CD14-positive monocyte (primary cell): ENCODE data around the gene ITPKB. TPM values are rescaled to one million over a fixed set of nuclear protein-coding genes. Genes with fewer than 3 reads are reported as not detected.
A peak's percentile ranks its signal among the peaks of the same experiment; 100 is the strongest.

ENCODE experiments used
- DNase-seq, 3 donors: peaks; one replicate each; pipeline ENCODE4 v3.0.0-alpha.2; 2011 to 2022
- H2AFZ ChIP-seq: 2 replicates; pipeline ENCODE4 v1.6.0; 2012; ENCODE audit warnings: mild to moderate bottlenecking, low read depth, low read length, inconsistent platforms; ENCODE audit not compliant: insufficient read depth, poor library complexity, severe bottlenecking
- H3K27ac ChIP-seq, 2 donors: 1 replicate in 1 of 2; 2 replicates in 1 of 2; pipeline ENCODE4 v1.5.1; 2012 to 2013; ENCODE audit warnings: low read length in 2 of 2, control low read depth in 1 of 2, inconsistent platforms in 1 of 2, low read depth in 1 of 2, mild to moderate bottlenecking in 1 of 2
- H3K27me3 ChIP-seq, 2 donors: one replicate each; pipeline versions ENCODE4 v1.6.0 to v1.6.1; 2011 to 2013; ENCODE audit warnings: low read length in 2 of 2; ENCODE audit not compliant: control insufficient read depth in 2 of 2, insufficient read depth in 2 of 2
- H3K36me3 ChIP-seq, 2 donors: replicated peaks in 1 of 2; 1 replicate in 1 of 2; 2 replicates in 1 of 2; pipeline versions ENCODE4 v1.5.1 to v1.6.1; 2012 to 2013; ENCODE audit warnings: low read length in 2 of 2, control low read depth in 1 of 2, inconsistent platforms in 1 of 2, mild to moderate bottlenecking in 1 of 2; ENCODE audit not compliant: insufficient read depth in 2 of 2, control insufficient read depth in 1 of 2
- H3K4me1 ChIP-seq, 2 donors: 1 replicate in 1 of 2; 2 replicates in 1 of 2; pipeline versions ENCODE4 v1.5.1 to v1.6.1; 2012 to 2013; ENCODE audit warnings: low read length in 2 of 2, control low read depth in 1 of 2, inconsistent platforms in 1 of 2, mild to moderate bottlenecking in 1 of 2, moderate library complexity in 1 of 2; ENCODE audit not compliant: insufficient read depth in 2 of 2, control insufficient read depth in 1 of 2
- H3K4me2 ChIP-seq: replicated peaks from 2 replicates; pipeline ENCODE3; 2012; ENCODE audit warnings: low read length, moderate library complexity, mild to moderate bottlenecking; ENCODE audit not compliant: poor library complexity, severe bottlenecking; ENCODE audit errors: extremely low read depth
- H3K4me3 ChIP-seq, 3 experiments: fragments of 200-600 bp in 1 of 3; sonication (generic) in 1 of 3; replicated peaks in 1 of 3; 1 replicate in 2 of 3; 2 replicates in 1 of 3; pipeline ENCODE4 v1.5.1; 2011 to 2013; ENCODE audit warnings: low read length in 3 of 3, mild to moderate bottlenecking in 3 of 3, control low read depth in 2 of 3, low read depth in 2 of 3, inconsistent platforms in 1 of 3, moderate library complexity in 1 of 3
- H3K79me2 ChIP-seq: 2 replicates; pipeline ENCODE4 v1.6.0; 2012; ENCODE audit warnings: mild to moderate bottlenecking, control low read depth, inconsistent platforms, low read length, moderate library complexity; ENCODE audit not compliant: insufficient read depth
- H3K9ac ChIP-seq: 2 replicates; pipeline ENCODE4 v1.6.0; 2017; ENCODE audit warnings: low read length, mild to moderate bottlenecking; ENCODE audit not compliant: insufficient read depth, poor library complexity, severe bottlenecking
- H3K9me3 ChIP-seq, 2 donors: replicated peaks in 1 of 2; 1 replicate in 1 of 2; 2 replicates in 1 of 2; pipeline versions ENCODE4 v1.5.1 to v1.6.1; 2012 to 2013; ENCODE audit warnings: low read length in 2 of 2, control low read depth in 1 of 2; ENCODE audit not compliant: control insufficient read depth in 1 of 2, insufficient read depth in 1 of 2
- H4K20me1 ChIP-seq: 2 replicates; pipeline ENCODE4 v1.6.0; 2012; ENCODE audit warnings: mild to moderate bottlenecking, low read length, control low read depth, moderate library complexity; ENCODE audit not compliant: insufficient read depth
- H3K27ac Mint-ChIP-seq, 7 donors: one replicate each; pipeline ENCODE4 v1.8.0; 2020; ENCODE audit warnings: mild to moderate bottlenecking in 7 of 7, mixed read lengths in 7 of 7, moderate library complexity in 6 of 7, inconsistent platforms in 2 of 7
- H3K27me3 Mint-ChIP-seq, 3 donors: one replicate each; pipeline ENCODE4 v1.8.0; 2021 to 2022; ENCODE audit warnings: low read depth in 3 of 3, mild to moderate bottlenecking in 3 of 3, mixed read lengths in 3 of 3, moderate library complexity in 3 of 3, inconsistent platforms in 1 of 3
- H3K36me3 Mint-ChIP-seq, 2 donors: one replicate each; pipeline ENCODE4 v1.8.0; 2020; ENCODE audit warnings: mixed read lengths in 2 of 2, inconsistent platforms in 1 of 2, mild to moderate bottlenecking in 1 of 2
- H3K4me1 Mint-ChIP-seq: one replicate; pipeline ENCODE4 v1.8.0; 2020; ENCODE audit warnings: mild to moderate bottlenecking, mixed read lengths
- H3K4me3 Mint-ChIP-seq, 2 donors: one replicate each; pipeline ENCODE4 v1.8.0; 2020; ENCODE audit warnings: mild to moderate bottlenecking in 2 of 2, mixed read lengths in 2 of 2, moderate library complexity in 1 of 2
- H3K9me3 Mint-ChIP-seq, 7 donors: one replicate each; pipeline ENCODE4 v1.8.0; 2020 to 2022; ENCODE audit warnings: mixed read lengths in 7 of 7, mild to moderate bottlenecking in 6 of 7, moderate library complexity in 6 of 7, inconsistent platforms in 2 of 7
- WGBS: methylation state at CpG from one replicate; pipeline ENCODE4 v1.1.5; 2013; ENCODE audit warnings: missing lambda C conversion rate; ENCODE audit not compliant: insufficient coverage; 5-methylcytosine and 5-hydroxymethylcytosine counted together
- intact Hi-C, 2 donors: fragments of 100-400 bp; cut with micrococcal nuclease; formaldehyde crosslinking; loops; one replicate each; pipeline versions ENCODE4 v1.15.0 to v1.15.1; 2023
- polyA plus RNA-seq, 3 donors: library from polyadenylated mRNA; depleted of rRNA in 1 of 3; unstranded in 2 of 3; stranded (reverse) in 1 of 3; fragments of 300-500 nt in 2 of 3; fragments of >200 nt in 1 of 3; fragmentation: Illumina TruSeq in 2 of 3; gene quantifications; 1 replicate in 2 of 3; 2 replicates in 1 of 3; pipeline ENCODE4 v1.2.3, GENCODE V29; 2012 to 2021
- TF ChIP-seq, protein P1 (sequence below): fragments of 200-600 bp; IDR thresholded peaks from one replicate; pipeline ENCODE4 v1.8.0; 2022; ENCODE audit warnings: antibody characterized with exemption, mild to moderate bottlenecking

The ITPKB gene
- polyA plus RNA-seq, 3 donors, result 7.3 to 14.4 (median 10.2) TPM

DNA sequence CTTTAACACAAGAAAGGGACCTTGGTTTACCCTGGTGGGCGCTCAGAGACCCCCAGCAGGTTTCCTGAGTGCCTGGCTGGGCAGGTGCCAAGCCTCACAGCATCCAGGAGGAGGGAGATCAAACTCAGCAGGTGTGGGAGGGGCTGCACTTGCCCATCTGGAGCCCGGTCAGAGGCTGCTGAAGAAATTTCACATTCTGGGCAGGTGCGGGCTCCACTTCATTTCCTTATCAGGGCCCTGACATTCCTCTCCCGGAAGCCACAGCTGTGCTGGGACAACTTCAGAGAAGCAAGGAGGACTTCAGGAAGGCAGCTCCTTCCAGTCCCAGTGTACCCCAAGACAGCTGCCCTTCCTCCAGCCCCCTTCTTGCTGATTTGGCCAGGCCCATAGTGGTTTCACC lies 82.9 kb downstream of the ITPKB start:
- DNase-seq, result no peak
- Histone ChIP-seq H4K20me1 (no peaks in the 10 kb centered on the region), H3K4me1 (peaks cover 46 to 66% of the 10 kb centered on the region in 2 donors), H3K9me3 (no peaks in the 10 kb centered on the region), H3K27ac (peak overlapping the region; percentile 83 to 94), H3K4me3 (no peak overlapping the region), H3K9ac (peak overlapping the region; percentile 66), H3K79me2 (peaks cover 58% of the 10 kb centered on the region), H3K36me3 (peaks cover 0 to 3% of the 10 kb centered on the region in 2 donors), H3K4me2 (no peak overlapping the region), H3K27me3 (no peaks in the 10 kb centered on the region), H2AFZ (no peak overlapping the region)
- 41% methylated on average over 3 of the region's 4 CpGs for WGBS
- intact Hi-C loops, result no loop called here
- Mint-ChIP-seq H3K27me3 (peaks cover 0 to 5% (median 5%) of the 10 kb centered on the region in 3 donors), H3K36me3 (peaks cover 33 to 37% of the 10 kb centered on the region in 2 donors), H3K4me1 (peaks cover 64% of the 10 kb centered on the region), H3K9me3 (peaks cover 0 to 2% (median 0%) of the 10 kb centered on the region in 7 donors), H3K4me3 (no peak overlapping the region), H3K27ac (peak overlapping the region; percentile 86 to 98 (median 93))
- TF ChIP-seq, protein P1, sequence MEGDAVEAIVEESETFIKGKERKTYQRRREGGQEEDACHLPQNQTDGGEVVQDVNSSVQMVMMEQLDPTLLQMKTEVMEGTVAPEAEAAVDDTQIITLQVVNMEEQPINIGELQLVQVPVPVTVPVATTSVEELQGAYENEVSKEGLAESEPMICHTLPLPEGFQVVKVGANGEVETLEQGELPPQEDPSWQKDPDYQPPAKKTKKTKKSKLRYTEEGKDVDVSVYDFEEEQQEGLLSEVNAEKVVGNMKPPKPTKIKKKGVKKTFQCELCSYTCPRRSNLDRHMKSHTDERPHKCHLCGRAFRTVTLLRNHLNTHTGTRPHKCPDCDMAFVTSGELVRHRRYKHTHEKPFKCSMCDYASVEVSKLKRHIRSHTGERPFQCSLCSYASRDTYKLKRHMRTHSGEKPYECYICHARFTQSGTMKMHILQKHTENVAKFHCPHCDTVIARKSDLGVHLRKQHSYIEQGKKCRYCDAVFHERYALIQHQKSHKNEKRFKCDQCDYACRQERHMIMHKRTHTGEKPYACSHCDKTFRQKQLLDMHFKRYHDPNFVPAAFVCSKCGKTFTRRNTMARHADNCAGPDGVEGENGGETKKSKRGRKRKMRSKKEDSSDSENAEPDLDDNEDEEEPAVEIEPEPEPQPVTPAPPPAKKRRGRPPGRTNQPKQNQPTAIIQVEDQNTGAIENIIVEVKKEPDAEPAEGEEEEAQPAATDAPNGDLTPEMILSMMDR, result no peak

DNA sequence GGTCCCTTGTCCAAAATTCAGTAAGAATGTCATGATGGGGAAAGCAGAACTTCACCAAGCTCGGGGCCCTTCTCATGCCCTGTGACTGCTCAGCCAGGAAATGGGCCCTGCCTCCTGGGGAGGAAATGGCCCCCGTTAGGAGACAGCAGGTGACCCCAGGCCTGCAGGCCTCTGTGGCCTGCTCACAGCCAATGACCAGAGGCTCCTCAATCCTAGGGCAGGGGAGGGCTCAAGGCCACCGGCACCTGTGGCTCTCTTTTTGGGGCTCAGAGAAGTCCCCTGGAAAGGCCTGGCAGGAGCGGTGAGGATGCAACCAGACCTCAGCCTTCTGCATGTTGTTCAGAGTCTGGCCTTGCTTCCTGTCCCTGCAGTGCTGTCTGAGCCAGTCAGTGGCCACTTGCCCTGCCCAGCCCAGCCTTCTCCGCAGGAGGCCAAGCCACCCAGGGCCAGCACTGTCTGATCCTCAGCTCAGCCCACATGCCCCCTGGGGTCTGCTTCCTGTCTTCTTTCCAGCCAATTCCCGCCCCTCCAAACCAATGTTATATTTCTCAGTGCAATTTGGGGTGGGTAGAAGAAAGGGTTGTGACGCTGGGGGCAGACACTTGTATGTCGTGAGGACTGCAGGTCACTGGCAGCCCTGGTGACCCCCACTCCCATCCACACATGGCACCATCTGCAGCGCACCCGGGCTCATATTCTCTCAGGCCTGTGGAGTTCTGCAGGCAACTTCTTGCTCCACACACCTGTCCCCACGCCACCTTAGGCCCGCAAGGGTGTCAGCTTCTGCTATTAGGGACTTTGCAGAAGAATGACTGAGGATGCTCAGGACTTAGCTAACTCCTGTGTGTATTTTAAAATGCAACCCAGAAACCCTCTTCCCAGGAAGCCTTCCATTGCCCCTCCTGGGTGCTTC lies 83.6 kb downstream of the ITPKB start:
- peak overlapping the region; percentile 66 for H3K9ac ChIP-seq
- H3K4me3 ChIP-seq, result no peak overlapping the region
- H3K27me3 ChIP-seq, result no peaks in the 10 kb centered on the region
- intact Hi-C loops, result no loop called here
- TF ChIP-seq, protein P1, result no peak
- H3K36me3 ChIP-seq, result peaks cover 0 to 3% of the 10 kb centered on the region in 2 donors
- peaks cover 6% of the 10 kb centered on the region for H4K20me1 ChIP-seq
- peaks cover 40 to 59% of the 10 kb centered on the region in 2 donors for H3K4me1 ChIP-seq
- no peak overlapping the region for H3K4me3 Mint-ChIP-seq
- H3K27ac Mint-ChIP-seq, result peak overlapping the region; percentile 90 to 98 (median 95)
- H3K4me2 ChIP-seq, result no peak overlapping the region
- H3K4me1 Mint-ChIP-seq, result peaks cover 59% of the 10 kb centered on the region
- H3K36me3 Mint-ChIP-seq, result peaks cover 32% of the 10 kb centered on the region in 2 donors
- peak; percentile 65 to 74 (median 71) for DNase-seq
- H3K9me3 Mint-ChIP-seq, result no peaks in the 10 kb centered on the region
- no peaks in the 10 kb centered on the region for H3K9me3 ChIP-seq
- H2AFZ ChIP-seq, result peak overlapping the region; percentile 25
- WGBS, result 25% methylated on average over 5 of the region's 12 CpGs
- H3K27me3 Mint-ChIP-seq, result peaks cover 0 to 5% (median 5%) of the 10 kb centered on the region in 3 donors
- H3K27ac ChIP-seq, result peak overlapping the region; percentile 83 to 94
- peaks cover 58% of the 10 kb centered on the region for H3K79me2 ChIP-seq
